Stomach (tissue), 9 donors: ENCODE measurements around the gene AARSD1. TPM values are rescaled to one million over a fixed set of nuclear protein-coding genes. Genes with fewer than 3 reads are reported as not detected.
"Not testable (repeated sequence)": the region's sequence is repeated elsewhere in the genome, so short reads cannot be mapped to it uniquely, and the experiment has no call there.

Experiments used
- DNase-seq, 2 donors: peaks; one replicate each; pipeline versions ENCODE4 v3.0.0 to v3.0.0-alpha.2; 2013 to 2019
- H3K27ac ChIP-seq, 5 donors: fragments of 200-600 bp in 4 of 5; sonication (generic) in 4 of 5; one replicate each; pipeline ENCODE4 v1.5.1; 2013 to 2019; ENCODE audit warnings: mild to moderate bottlenecking in 1 of 5, moderate library complexity in 1 of 5
- H3K27me3 ChIP-seq, 3 donors: fragments of 200-600 bp; sonication (generic); one replicate each; pipeline ENCODE4 v1.5.1; 2017 to 2019; ENCODE audit warnings: mixed run types in 1 of 3
- H3K36me3 ChIP-seq, 4 donors: fragments of 200-600 bp; sonication (generic); 1 replicate in 3 of 4; 2 replicates in 1 of 4; pipeline ENCODE4 v1.5.1; 2016 to 2019
- H3K4me1 ChIP-seq, 4 donors: fragments of 200-600 bp; sonication (generic); one replicate each; pipeline ENCODE4 v1.5.1; 2016 to 2019
- H3K4me3 ChIP-seq, 4 donors: fragments of 200-600 bp; sonication (generic) in 3 of 4; one replicate each; pipeline ENCODE4 v1.5.1; 2016 to 2019; ENCODE audit warnings: mild to moderate bottlenecking in 1 of 4
- H3K9me3 ChIP-seq, 4 donors: fragments of 200-600 bp; sonication (generic); one replicate each; pipeline ENCODE4 v1.5.1; 2016 to 2019
- EP300 ChIP-seq: sonication (generic); formaldehyde crosslinking; IDR thresholded peaks from one replicate; pipeline ENCODE4 v1.6.1; 2017; ENCODE audit warnings: antibody characterized with exemption
- POLR2A ChIP-seq, 4 donors: fragments of 450-650 bp; IDR thresholded peaks; one replicate each; pipeline ENCODE4 v1.6.1; 2016; ENCODE audit warnings: antibody characterized with exemption in 4 of 4, control low read depth in 2 of 4, mild to moderate bottlenecking in 1 of 4, moderate library complexity in 1 of 4
- POLR2AphosphoS5 ChIP-seq, 3 donors: sonication (generic); formaldehyde crosslinking; IDR thresholded peaks; one replicate each; pipeline ENCODE4 v1.6.1; 2016; ENCODE audit warnings: antibody characterized with exemption in 3 of 3
- WGBS, 5 donors: extraction: QIAGEN DNeasy Blood & Tissue Kit in 3 of 5; methylation state at CpG; one replicate each; pipeline versions ENCODE4 v1.1.5 to v1.1.7; 2013 to 2018; 5-methylcytosine and 5-hydroxymethylcytosine counted together
- intact Hi-C: fragments of 100-400 bp; cut with DNase I; formaldehyde crosslinking; loops from one replicate; pipeline ENCODE4 v1.15.1; 2023; ENCODE audit warnings: low total_unique reads
- polyA plus RNA-seq, 3 donors: library from polyadenylated mRNA; stranded (reverse); fragments of 200-250 nt; gene quantifications; one replicate each; pipeline ENCODE4 v1.2.3, GENCODE V29; 2013
- total RNA-seq, 5 donors: library from RNA; depleted of rRNA; stranded (reverse); fragments of >200 nt; gene quantifications; one replicate each; pipeline versions ENCODE4 v1.1.0 to v1.2.3, GENCODE V29; 2014 to 2016
- TF ChIP-seq, protein P1 (sequence below), 7 experiments: fragments of 450-650 bp in 4 of 7; fragments of 200-600 bp in 3 of 7; sonication (generic) in 3 of 7; IDR thresholded peaks; one replicate each; pipeline ENCODE4 v1.5.1; 2016 to 2019; ENCODE audit warnings: antibody characterized with exemption in 7 of 7, control low read depth in 2 of 7, mild to moderate bottlenecking in 1 of 7
- donor health status: healthy with polysubstance abuse.
- donor health status: Bipolar disorder and iron deficiency.
- donor health status: healthy.

AARSD1 gene
- total and polyA plus RNA-seq, 8 donors: 6.4 to 64.0 (median 35.6) TPM

DNA sequence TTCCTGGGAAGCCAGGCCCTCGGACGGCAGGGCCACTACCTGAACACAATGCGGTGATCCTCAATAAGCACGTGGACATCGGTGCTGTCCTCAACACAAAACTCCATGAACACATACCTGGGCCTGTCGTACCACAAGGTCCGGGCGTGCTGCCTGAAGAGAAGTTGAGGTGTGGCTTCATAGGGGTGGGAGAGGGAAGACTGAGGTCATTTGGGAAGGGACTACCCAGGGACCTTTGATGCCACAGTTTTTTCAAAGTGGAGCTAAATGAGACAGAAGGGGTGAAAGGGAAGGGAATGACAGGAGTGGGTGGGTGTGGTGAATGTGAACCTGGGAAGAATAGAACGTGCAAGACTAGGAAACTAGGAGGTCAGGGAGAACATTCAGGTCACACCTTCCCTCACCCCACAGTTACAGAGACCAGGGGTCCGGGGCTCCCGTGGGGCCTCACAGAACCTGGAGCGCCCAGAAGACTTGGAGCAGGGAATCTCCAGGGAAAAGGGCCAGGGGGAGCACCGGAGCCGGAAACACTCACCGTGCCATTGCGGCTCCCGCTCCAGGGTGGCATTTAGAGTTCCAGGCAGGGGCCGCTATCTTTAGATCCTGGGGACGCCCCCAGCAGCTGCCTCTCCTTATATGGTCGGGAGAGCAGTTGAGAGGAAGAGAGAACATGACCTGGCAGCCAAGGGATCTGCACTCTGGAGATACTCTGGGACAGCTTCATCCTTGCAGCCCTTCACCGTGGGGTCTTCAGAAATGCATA is 15.4 kb upstream of the AARSD1 start, which contains the start of gene PTGES3L:
Gene PTGES3L (minus strand): TSS at position 570 of the 763 bp plus-strand sequence. CDS start 27 bp downstream, at position 543.
- peak in 1 of 2 donors; percentile 80 for DNase-seq
- TF ChIP-seq POLR2AphosphoS5 (IDR thresholded peaks at IDR 0.05): no peak
- no peak for TF ChIP-seq POLR2A (IDR thresholded peaks at IDR 0.05)
- peak within 1 kb of the TSS; percentile 83 to 97 (median 93) for H3K4me3 ChIP-seq
- H3K27me3 ChIP-seq: no peaks in the 10 kb centered on the region
- peaks cover 19 to 52% (median 40%) of the 10 kb centered on the region in 4 donors for H3K4me1 ChIP-seq
- H3K27ac ChIP-seq: peak within 1 kb of the TSS; percentile 90 to 93 (median 91)
- 33 to 37% (median 33%) methylated on average over 21 of the region's 21 CpGs for WGBS, 5 donors
- intact Hi-C loops: no loop called here
- no peaks in the 10 kb centered on the region for H3K9me3 ChIP-seq
- H3K36me3 ChIP-seq: peaks cover 0 to 8% (median 0%) of the 10 kb centered on the region in 4 donors

DNA sequence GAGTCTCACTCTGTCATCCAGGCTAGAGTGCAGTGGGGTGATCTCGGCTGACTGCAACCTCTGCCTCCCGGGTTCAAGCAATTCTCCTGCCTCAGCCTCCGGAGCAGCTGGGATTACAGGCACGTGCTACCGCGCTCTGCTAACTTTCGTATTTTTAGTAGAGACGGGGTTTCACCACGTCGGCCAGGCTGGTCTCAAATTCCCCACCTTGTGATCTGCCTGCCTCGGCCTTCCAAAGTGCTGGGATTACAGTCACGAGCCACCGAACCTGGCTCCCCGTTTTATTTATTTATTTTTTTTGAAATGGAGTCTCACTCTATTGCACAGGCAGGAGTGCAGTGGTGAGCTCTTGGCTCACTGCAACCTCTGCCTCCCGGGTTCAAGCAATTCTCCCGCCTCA is 11.4 kb upstream of the AARSD1 start:
- DNase-seq, H3K36me3 ChIP-seq, H3K4me3 ChIP-seq, intact Hi-C loops, H3K9me3 ChIP-seq, H3K27ac ChIP-seq, H3K27me3 ChIP-seq: not testable (repeated sequence)
- H3K4me1 ChIP-seq: peaks cover 8 to 16% (median 11%) of the 10 kb centered on the region in 4 donors
- WGBS, 5 donors: 86 to 92% (median 90%) methylated on average over 16 of the region's 16 CpGs

DNA sequence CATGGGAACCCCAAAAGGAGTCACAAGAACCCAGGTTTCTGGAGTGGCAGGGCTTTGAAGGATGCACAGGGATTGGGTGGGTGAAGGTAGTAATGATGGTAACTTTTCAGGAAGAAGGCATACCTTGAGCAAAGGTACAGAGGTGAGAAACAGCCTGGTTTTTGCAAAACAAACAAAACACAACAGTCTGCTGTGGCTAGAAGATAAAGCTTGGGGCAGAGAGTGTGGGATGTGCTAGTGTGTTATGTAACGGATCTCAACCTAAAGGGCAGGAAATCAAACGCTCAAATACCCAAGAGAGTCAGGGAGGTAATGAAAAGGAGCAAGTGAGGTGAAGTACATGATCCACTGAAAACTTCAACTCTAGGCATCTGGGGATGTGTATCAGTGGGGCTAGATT is 11.0 kb upstream of the AARSD1 start:
- Histone ChIP-seq H3K36me3 (no peaks in the 10 kb centered on the region), H3K4me3 (no peak overlapping the region), H3K9me3 (no peaks in the 10 kb centered on the region), H3K27me3 (no peaks in the 10 kb centered on the region), H3K27ac (no peak overlapping the region), H3K4me1 (peaks cover 7 to 16% (median 11%) of the 10 kb centered on the region in 4 donors)
- no peak for TF ChIP-seq POLR2AphosphoS5 (IDR thresholded peaks at IDR 0.05)
- TF ChIP-seq POLR2A (IDR thresholded peaks at IDR 0.05): no peak
- TF ChIP-seq EP300: no peak
- TF ChIP-seq, protein P1, sequence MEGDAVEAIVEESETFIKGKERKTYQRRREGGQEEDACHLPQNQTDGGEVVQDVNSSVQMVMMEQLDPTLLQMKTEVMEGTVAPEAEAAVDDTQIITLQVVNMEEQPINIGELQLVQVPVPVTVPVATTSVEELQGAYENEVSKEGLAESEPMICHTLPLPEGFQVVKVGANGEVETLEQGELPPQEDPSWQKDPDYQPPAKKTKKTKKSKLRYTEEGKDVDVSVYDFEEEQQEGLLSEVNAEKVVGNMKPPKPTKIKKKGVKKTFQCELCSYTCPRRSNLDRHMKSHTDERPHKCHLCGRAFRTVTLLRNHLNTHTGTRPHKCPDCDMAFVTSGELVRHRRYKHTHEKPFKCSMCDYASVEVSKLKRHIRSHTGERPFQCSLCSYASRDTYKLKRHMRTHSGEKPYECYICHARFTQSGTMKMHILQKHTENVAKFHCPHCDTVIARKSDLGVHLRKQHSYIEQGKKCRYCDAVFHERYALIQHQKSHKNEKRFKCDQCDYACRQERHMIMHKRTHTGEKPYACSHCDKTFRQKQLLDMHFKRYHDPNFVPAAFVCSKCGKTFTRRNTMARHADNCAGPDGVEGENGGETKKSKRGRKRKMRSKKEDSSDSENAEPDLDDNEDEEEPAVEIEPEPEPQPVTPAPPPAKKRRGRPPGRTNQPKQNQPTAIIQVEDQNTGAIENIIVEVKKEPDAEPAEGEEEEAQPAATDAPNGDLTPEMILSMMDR (IDR thresholded peaks at IDR 0.05): no peak
- WGBS, 5 donors: 26 to 54% (median 28%) methylated on average over 2 of the region's 2 CpGs
- no peak for DNase-seq
- intact Hi-C loops: no loop called here

DNA sequence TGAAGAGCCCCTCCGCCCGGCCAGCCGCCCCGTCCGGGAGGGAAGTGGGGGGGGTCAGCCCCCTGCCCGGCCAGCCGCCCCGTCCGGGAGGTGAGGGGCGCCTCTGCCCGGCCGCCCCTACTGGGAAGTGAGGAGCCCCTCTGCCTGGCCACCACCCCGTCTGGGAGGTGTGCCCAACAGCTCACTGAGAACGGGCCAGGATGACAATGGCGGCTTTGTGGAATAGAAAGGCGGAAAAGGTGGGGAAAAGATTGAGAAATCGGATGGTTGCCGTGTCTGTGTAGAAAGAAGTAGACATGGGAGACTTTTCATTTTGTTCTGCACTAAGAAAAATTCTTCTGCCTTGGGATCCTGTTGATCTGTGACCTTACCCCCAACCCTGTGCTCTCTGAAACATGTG is 9.1 kb upstream of the AARSD1 start:
- H3K36me3 ChIP-seq, DNase-seq, intact Hi-C loops, H3K4me1 ChIP-seq, H3K4me3 ChIP-seq, H3K9me3 ChIP-seq, H3K27me3 ChIP-seq, H3K27ac ChIP-seq: not testable (repeated sequence)
- 55 to 79% (median 73%) methylated on average over 3 to 13 of the region's 18 CpGs for WGBS, 5 donors

DNA sequence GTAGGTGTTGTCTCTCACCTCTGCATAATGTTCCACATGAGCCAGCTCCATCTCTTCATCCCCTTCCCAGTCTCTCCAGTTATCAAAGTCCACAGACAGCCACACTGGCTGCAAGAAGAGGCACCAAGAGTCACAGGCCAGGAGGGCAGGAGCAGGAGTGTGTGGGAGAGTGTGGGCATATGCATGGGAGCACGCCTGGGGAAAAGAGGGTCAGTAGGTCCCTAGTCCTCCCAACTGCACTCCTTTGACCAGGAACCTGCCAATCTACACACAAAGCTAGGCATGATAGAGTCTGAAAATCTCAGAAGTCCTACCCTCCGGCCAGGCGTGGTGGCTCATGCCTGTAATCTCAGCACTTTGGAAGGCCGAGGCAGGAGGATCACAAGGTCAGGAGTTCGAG is 7.3 kb upstream of the AARSD1 start:
- H3K9me3 ChIP-seq: no peaks in the 10 kb centered on the region
- H3K36me3 ChIP-seq: no peaks in the 10 kb centered on the region
- 83 to 93% (median 89%) methylated on average over 5 of the region's 5 CpGs for WGBS, 5 donors
- no peaks in the 10 kb centered on the region for H3K4me1 ChIP-seq
- intact Hi-C loops: no loop called here
- TF ChIP-seq EP300: no peak
- TF ChIP-seq, protein P1 (IDR thresholded peaks at IDR 0.05): no peak
- no peak for TF ChIP-seq POLR2A (IDR thresholded peaks at IDR 0.05)
- no peak for TF ChIP-seq POLR2AphosphoS5 (IDR thresholded peaks at IDR 0.05)
- DNase-seq: no peak
- no peaks in the 10 kb centered on the region for H3K27me3 ChIP-seq
- H3K27ac ChIP-seq: no peak overlapping the region
- H3K4me3 ChIP-seq: no peak overlapping the region

DNA sequence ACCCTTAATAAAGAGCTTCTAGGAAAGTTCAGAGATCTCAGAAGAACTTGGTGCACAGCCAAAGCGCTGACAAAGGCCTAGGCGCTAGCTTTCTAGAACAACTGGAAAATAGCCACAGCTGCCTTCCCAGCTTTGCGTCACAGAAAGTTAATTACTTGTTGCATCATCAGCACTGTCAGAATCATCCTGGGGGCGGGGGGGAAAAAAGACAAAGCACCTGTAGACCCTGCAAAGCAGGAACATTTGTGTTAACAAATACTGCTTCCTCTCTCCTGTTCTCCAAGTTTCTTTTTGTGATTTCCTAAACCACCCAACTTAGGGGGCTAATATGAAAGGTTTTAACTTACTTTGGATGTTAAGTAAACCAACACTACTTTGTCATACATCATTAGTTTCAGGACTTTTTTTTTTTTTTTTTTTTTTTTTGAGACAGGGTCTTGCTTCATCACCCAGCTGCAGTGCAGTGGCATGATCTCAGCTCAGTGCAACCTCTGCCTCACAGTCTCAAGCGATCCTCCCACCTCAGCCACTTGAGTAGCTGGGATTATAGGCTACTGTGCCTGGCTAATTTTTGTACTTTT is 4.8 kb upstream of the AARSD1 start:
- Histone ChIP-seq H3K36me3 (no peaks in the 10 kb centered on the region), H3K27me3 (no peaks in the 10 kb centered on the region), H3K4me1 (peaks cover 0 to 8% (median 6%) of the 10 kb centered on the region in 4 donors), H3K9me3 (no peaks in the 10 kb centered on the region), H3K4me3 (no peak overlapping the region), H3K27ac (no peak overlapping the region)
- TF ChIP-seq, protein P1 (IDR thresholded peaks at IDR 0.05): no peak
- no peak for TF ChIP-seq EP300
- TF ChIP-seq POLR2AphosphoS5 (IDR thresholded peaks at IDR 0.05): no peak
- TF ChIP-seq POLR2A (IDR thresholded peaks at IDR 0.05): no peak
- WGBS, 5 donors: 31 to 54% (median 43%) methylated on average over 5 of the region's 5 CpGs
- DNase-seq: no peak
- intact Hi-C loops: no loop called here
